HL-60 (cell line): Measurements from ENCODE around the gene PTPRM.

ENCODE experiments used
- DNase-seq, 2 experiments: peaks; one replicate each; pipeline ENCODE4 v3.0.0-alpha.2; 2010 to 2020; ENCODE audit warnings: low read depth in 1 of 2, low spot score in 1 of 2
- H3K27ac ChIP-seq: fragments of 250-450 bp; sonication (Bioruptor Pico); replicated peaks from 2 replicates; pipeline ENCODE4 v1.5.1; 2020; ENCODE audit warnings: mild to moderate bottlenecking, moderate library complexity
- H3K27me3 ChIP-seq: fragments of 250-450 bp; sonication (Bioruptor Pico); 2 replicates; pipeline ENCODE4 v1.5.1; 2021; ENCODE audit warnings: mild to moderate bottlenecking, moderate library complexity; ENCODE audit not compliant: insufficient read depth, poor library complexity, severe bottlenecking
- H3K4me3 ChIP-seq: replicated peaks from 2 replicates; pipeline ENCODE4 v1.5.1; 2011; ENCODE audit warnings: mild to moderate bottlenecking, control low read depth, low read length; ENCODE audit not compliant: insufficient read depth
- GABPA ChIP-seq: IDR thresholded peaks from 2 replicates; pipeline ENCODE4 v1.6.1; 2012; ENCODE audit warnings: low read depth
- POLR2AphosphoS5 ChIP-seq: IDR thresholded peaks from 2 replicates; pipeline ENCODE4 v1.6.1; 2012; ENCODE audit warnings: low read depth
- SPI1 ChIP-seq: IDR thresholded peaks from 2 replicates; pipeline ENCODE4 v1.6.1; 2012; ENCODE audit warnings: low read depth, mild to moderate bottlenecking, borderline replicate concordance
- TF ChIP-seq, protein P1 (sequence below): IDR thresholded peaks from 2 replicates; pipeline ENCODE4 v1.6.1; 2012; ENCODE audit warnings: low read depth; ENCODE audit not compliant: insufficient replicate concordance
- TF ChIP-seq, protein P2 (sequence below): IDR thresholded peaks from one replicate; pipeline ENCODE4 v1.5.1; 2011; ENCODE audit warnings: low read length, control low read depth, inconsistent platforms; ENCODE audit not compliant: insufficient read depth

The PTPRM gene

DNA sequence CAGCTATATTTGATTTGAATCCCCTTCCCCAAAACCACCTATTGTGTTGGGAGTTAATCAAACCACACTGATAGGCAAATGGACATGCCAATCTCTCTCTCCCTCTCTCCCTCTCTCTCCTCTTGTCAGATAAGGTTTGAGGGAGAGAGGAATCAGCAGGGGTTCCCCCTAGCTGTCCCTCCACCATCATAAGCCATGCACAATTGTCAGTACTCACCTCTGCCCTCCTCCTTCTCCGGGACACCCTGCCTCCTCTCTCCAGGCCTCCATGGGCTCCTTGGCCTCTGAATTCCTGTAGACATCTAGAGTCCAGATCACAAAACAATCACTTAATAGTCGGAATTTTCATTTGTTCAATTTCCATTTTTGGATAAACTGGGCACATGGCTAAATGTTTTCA, 798.4 kb downstream of the PTPRM start:
- Histone ChIP-seq H3K27me3 (peaks cover 36% of the 10 kb centered on the region), H3K4me3 (no peak overlapping the region), H3K27ac (no peak overlapping the region)
- DNase-seq = no peak
- TF ChIP-seq GABPA (no peak), POLR2AphosphoS5 (no peak)
- TF ChIP-seq, protein P1, sequence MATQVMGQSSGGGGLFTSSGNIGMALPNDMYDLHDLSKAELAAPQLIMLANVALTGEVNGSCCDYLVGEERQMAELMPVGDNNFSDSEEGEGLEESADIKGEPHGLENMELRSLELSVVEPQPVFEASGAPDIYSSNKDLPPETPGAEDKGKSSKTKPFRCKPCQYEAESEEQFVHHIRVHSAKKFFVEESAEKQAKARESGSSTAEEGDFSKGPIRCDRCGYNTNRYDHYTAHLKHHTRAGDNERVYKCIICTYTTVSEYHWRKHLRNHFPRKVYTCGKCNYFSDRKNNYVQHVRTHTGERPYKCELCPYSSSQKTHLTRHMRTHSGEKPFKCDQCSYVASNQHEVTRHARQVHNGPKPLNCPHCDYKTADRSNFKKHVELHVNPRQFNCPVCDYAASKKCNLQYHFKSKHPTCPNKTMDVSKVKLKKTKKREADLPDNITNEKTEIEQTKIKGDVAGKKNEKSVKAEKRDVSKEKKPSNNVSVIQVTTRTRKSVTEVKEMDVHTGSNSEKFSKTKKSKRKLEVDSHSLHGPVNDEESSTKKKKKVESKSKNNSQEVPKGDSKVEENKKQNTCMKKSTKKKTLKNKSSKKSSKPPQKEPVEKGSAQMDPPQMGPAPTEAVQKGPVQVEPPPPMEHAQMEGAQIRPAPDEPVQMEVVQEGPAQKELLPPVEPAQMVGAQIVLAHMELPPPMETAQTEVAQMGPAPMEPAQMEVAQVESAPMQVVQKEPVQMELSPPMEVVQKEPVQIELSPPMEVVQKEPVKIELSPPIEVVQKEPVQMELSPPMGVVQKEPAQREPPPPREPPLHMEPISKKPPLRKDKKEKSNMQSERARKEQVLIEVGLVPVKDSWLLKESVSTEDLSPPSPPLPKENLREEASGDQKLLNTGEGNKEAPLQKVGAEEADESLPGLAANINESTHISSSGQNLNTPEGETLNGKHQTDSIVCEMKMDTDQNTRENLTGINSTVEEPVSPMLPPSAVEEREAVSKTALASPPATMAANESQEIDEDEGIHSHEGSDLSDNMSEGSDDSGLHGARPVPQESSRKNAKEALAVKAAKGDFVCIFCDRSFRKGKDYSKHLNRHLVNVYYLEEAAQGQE = no peak

DNA sequence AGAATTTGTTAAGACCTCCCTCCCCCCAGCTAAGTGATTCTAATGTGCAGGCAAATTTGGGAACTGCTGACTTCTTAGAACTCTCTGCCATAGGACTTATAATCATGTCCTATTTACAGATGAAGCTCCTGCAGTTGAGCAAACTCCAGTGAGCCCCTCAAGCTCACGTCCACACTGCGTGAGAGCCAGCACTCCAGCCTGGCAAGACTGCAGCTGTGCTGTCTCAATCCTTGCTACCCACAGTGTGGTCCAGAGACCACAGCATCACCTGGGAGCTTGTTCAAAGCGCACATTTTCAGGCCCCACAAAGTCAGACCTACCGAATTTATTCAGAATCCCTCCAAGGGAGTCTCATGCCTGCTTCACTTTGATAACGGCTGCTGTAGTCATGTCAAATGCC, 799.0 kb downstream of the PTPRM start:
- Histone ChIP-seq H3K4me3 (no peak overlapping the region), H3K27me3 (peaks cover 32% of the 10 kb centered on the region), H3K27ac (no peak overlapping the region)
- DNase-seq = no peak
- TF ChIP-seq, protein P2, sequence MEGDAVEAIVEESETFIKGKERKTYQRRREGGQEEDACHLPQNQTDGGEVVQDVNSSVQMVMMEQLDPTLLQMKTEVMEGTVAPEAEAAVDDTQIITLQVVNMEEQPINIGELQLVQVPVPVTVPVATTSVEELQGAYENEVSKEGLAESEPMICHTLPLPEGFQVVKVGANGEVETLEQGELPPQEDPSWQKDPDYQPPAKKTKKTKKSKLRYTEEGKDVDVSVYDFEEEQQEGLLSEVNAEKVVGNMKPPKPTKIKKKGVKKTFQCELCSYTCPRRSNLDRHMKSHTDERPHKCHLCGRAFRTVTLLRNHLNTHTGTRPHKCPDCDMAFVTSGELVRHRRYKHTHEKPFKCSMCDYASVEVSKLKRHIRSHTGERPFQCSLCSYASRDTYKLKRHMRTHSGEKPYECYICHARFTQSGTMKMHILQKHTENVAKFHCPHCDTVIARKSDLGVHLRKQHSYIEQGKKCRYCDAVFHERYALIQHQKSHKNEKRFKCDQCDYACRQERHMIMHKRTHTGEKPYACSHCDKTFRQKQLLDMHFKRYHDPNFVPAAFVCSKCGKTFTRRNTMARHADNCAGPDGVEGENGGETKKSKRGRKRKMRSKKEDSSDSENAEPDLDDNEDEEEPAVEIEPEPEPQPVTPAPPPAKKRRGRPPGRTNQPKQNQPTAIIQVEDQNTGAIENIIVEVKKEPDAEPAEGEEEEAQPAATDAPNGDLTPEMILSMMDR = no peak
- TF ChIP-seq POLR2AphosphoS5 = no peak
- TF ChIP-seq SPI1 = no peak
- TF ChIP-seq, protein P1 = no peak
- no peak for TF ChIP-seq GABPA

DNA sequence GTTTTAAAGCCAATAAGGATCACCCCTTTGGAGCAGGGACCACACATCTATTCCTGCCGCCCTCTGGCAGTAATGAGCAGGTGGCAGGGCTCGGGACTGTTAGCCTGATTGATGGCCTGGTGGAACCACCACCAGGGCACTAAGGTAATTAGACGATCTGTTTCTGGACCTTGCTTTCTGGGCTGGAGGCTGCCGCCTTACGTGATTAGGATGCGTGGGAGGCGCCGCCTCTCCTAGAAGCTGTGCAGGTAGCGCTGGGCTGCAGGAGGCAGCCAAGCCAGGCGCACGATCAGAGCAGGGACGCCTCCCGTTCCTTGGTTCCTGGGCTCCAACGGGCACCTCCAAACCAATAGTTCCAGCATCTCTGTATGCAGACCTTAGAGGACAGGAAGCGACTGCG, 799.5 kb downstream of the PTPRM start:
- no peak for DNase-seq
- Histone ChIP-seq H3K4me3 (no peak overlapping the region), H3K27me3 (peaks cover 32% of the 10 kb centered on the region), H3K27ac (no peak overlapping the region)
- TF ChIP-seq, protein P2 = no peak
- TF ChIP-seq, protein P1 = no peak
- TF ChIP-seq POLR2AphosphoS5 (no peak), SPI1 (no peak), GABPA (no peak)
